ENCODE results near the gene DGKI.

DGKI gene

GRCh38 chr7:137846827-137847567, at the start of gene DGKI:
Gene DGKI (minus strand): TSS chr7:137846974.
- peak in 55 of 56 donors; percentile 10 to 84 (median 63) for DNase-seq

- DNase-seq = no peak
Measured at GRCh38 chr7:137895301-137896221, 48.8 kb upstream of the DGKI start.

GRCh38 chr7:137893143-137893742, 46.5 kb upstream of the DGKI start:
- DNase-seq = no peak

- DNase-seq = no peak
Measured at GRCh38 chr7:137891016-137891655, 44.4 kb upstream of the DGKI start.

GRCh38 chr7:137890449-137890921, 43.7 kb upstream of the DGKI start:
- no peak for DNase-seq

- DNase-seq = no peak
Measured at GRCh38 chr7:137888241-137888640, 41.5 kb upstream of the DGKI start.

GRCh38 chr7:137886746-137887145, 40.0 kb upstream of the DGKI start:
- DNase-seq = no peak

- no peak for DNase-seq
Measured at GRCh38 chr7:137886281-137886680, 39.5 kb upstream of the DGKI start.

GRCh38 chr7:137885678-137886077, 38.9 kb upstream of the DGKI start:
- DNase-seq = no peak

GRCh38 chr7:137882806-137883205, 36.0 kb upstream of the DGKI start:
- no peak for DNase-seq

GRCh38 chr7:137882261-137882668, 35.5 kb upstream of the DGKI start:
- no peak for DNase-seq

GRCh38 chr7:137881607-137882260, 35.0 kb upstream of the DGKI start:
- DNase-seq = no peak

GRCh38 chr7:137880432-137880831, 33.7 kb upstream of the DGKI start:
- no peak for DNase-seq

- peak in 3 of 56 donors; percentile 3 to 12 (median 11) for DNase-seq
Measured at GRCh38 chr7:137879357-137880158, 32.8 kb upstream of the DGKI start.

- peak in 4 of 56 donors; percentile 9 to 66 (median 10) for DNase-seq
Measured at GRCh38 chr7:137878333-137878961, 31.7 kb upstream of the DGKI start.

- no peak for DNase-seq
Measured at GRCh38 chr7:137877027-137877675, 30.4 kb upstream of the DGKI start.

GRCh38 chr7:137875746-137876145, 29.0 kb upstream of the DGKI start:
- DNase-seq = no peak

GRCh38 chr7:137873979-137874777, 27.4 kb upstream of the DGKI start:
- no peak for DNase-seq
